Heart right ventricle (tissue), 16 donors: ENCODE results near the gene PTGES3L. TPM values are rescaled to one million over a fixed set of nuclear protein-coding genes. Genes with fewer than 3 reads are reported as not detected.

Source experiments
- ATAC-seq, 8 donors: fragments of 200-7000 bp; cut with Tn5 transposase; one replicate each; pipeline ENCODE4 v1.9.1; 2020; ENCODE audit warnings: mild to moderate bottlenecking in 8 of 8, moderate library complexity in 8 of 8, moderate number of reproducible peaks in 1 of 8
- DNase-seq, 2 donors: peaks; one replicate each; pipeline ENCODE4 v3.0.0-alpha.2; 2020
- H3K27ac ChIP-seq, 10 donors: fragments of 200-600 bp; sonication (generic) in 2 of 10; one replicate each; pipeline versions ENCODE4 v1.5.0 to v1.8.0; 2020 to 2022; ENCODE audit warnings: mild to moderate bottlenecking in 3 of 10
- H3K27me3 ChIP-seq, 7 donors: fragments of 200-600 bp; one replicate each; pipeline ENCODE4 v1.8.0; 2021 to 2022; ENCODE audit warnings: mild to moderate bottlenecking in 2 of 7
- H3K36me3 ChIP-seq, 9 donors: fragments of 200-600 bp; sonication (generic) in 1 of 9; one replicate each; pipeline versions ENCODE4 v1.5.0 to v1.8.0; 2020 to 2022; ENCODE audit warnings: mild to moderate bottlenecking in 2 of 9
- H3K4me1 ChIP-seq, 9 donors: fragments of 200-600 bp; sonication (generic) in 1 of 9; one replicate each; pipeline versions ENCODE4 v1.5.0 to v1.8.0; 2020 to 2022; ENCODE audit warnings: mild to moderate bottlenecking in 4 of 9
- H3K4me3 ChIP-seq, 10 donors: fragments of 200-600 bp; sonication (generic) in 2 of 10; one replicate each; pipeline versions ENCODE4 v1.5.0 to v1.8.0; 2020 to 2022; ENCODE audit warnings: mild to moderate bottlenecking in 7 of 10, moderate library complexity in 2 of 10
- H3K9me3 ChIP-seq, 11 donors: fragments of 200-600 bp in 10 of 11; sonication (generic) in 2 of 11; one replicate each; pipeline versions ENCODE4 v1.5.0 to v1.8.0; 2013 to 2022; ENCODE audit warnings: mild to moderate bottlenecking in 2 of 11, control low read depth in 1 of 11, moderate library complexity in 1 of 11
- CTCF ChIP-seq, 9 donors: fragments of 200-600 bp; sonication (generic) in 2 of 9; IDR thresholded peaks; one replicate each; pipeline versions ENCODE4 v1.5.0 to v1.8.0; 2021 to 2022; ENCODE audit warnings: antibody characterized with exemption in 9 of 9, mild to moderate bottlenecking in 5 of 9, moderate library complexity in 1 of 9
- WGBS, 2 donors: extraction: QIAGEN DNeasy Blood & Tissue Kit; methylation state at CpG; one replicate each; pipeline ENCODE4 v1.1.7; 2013; ENCODE audit warnings: inconsistent platforms in 1 of 2; 5-methylcytosine and 5-hydroxymethylcytosine counted together
- intact Hi-C, 10 donors: fragments of 100-400 bp; cut with DNase I; formaldehyde crosslinking; loops; one replicate each; pipeline versions ENCODE4 v1.11.1 to v1.14.2; 2022
- polyA plus RNA-seq, 2 donors: library from polyadenylated mRNA; stranded (reverse); fragments of 200-250 nt; gene quantifications; one replicate each; pipeline ENCODE4 v1.2.3, GENCODE V29; 2013
- total RNA-seq, 10 donors: library from RNA; stranded (reverse); fragmentation: NEBNext Ultra II Directional in 3 of 10; extraction: Animal tissue kit (Norgen Biotek cat#: 25700) in 3 of 10; gene quantifications; one replicate each; pipeline versions ENCODE4 v1.2.1 to v1.2.4, GENCODE V29; 2021 to 2023
- donor health status: Arrhythmogenic right ventricular cardiomyopathy.
- donor health status: ischemic (EF 13 %, LVEDD 7.1; RV severe dilation, severe dysfunction).
- donor health status: healthy with polysubstance abuse.
- donor health status: DM: no; HTN: yes; CAD: no.
- donor health status: DM: no; HTN: no; CAD: no.
- donor health status: ischemic (EF 25% LVEDD 6.9; RV normal size, moderate dysfunction).
- donor health status: ischemic (EF 25% LVEDD 5.7; RV mildly dilated, moderate dysfunction).
- donor health status: healthy.
- donor health status: DM: yes; HTN: yes; CAD: no.
- donor health status: Ischemic cardiomyopathy.
- donor health status: ischemic (EF 35%, LVEDD 5.7; RV mildly dilated, moderate dysfunction).
- donor health status: nonischemic (EF 11% LVEDD 7.7; RV severe dilation, severe dysfunction).
- donor health status: DM: yes; HTN: yes; CAD: no.
- donor health status: PGD.
- donor health status: ischemic (EF 29% LVEDD 5.4; RV normal size, mild dysfunction).
- donor health status: nonischemic (EF 23%, LVEDD 6.1; RV moderate dilation, normal function).

Gene PTGES3L
- total and polyA plus RNA-seq, 12 donors, result 33.9 to 58.8 (median 40.5) TPM

DNA sequence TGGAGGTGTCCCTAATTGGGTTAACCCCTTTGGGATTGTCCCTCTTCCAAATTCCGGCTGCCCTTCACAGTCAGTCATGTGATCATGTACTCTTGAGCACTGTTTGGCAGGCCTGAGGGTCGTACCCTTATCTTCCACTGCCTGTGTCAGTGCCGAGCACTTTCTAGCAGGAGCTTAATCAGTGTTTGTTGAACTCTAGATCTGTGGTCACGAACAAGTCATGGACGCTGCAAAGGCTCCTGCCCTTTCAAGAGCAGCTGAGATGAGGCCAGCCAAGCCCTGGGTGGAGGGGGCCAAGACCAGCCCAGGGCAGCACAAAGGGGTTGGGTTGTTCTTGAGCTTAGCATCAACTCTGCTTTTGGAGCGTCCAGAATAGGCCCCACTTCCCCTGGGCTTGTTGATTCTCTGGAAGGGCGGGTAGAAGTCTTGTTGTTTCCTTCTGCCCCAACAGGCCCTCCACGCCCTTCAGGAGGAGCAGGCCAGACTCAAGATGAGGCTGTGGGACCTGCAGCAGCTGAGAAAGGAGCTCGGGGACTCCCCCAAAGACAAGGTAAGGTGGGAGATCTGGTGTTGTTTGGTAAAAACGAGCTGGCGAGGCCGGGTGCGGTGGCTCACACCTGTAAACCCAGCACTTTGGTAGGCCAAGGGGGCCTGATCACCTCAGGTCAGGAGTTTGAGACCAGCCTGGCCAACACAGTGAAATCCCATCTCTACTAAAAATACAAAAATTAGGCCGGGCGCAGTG is 32.0 kb upstream of the PTGES3L start:
- ATAC-seq, result peak in 2 of 8 donors; percentile 21 to 45
- TF ChIP-seq CTCF (IDR thresholded peaks at IDR 0.05), result no peak
- WGBS, 2 donors, result 71% methylated on average over 15 of the region's 15 CpGs
- H3K27ac ChIP-seq, result peak overlapping the region in 7 of 10 donors; percentile 38 to 59 (median 47)
- H3K36me3 ChIP-seq, result peaks cover 0 to 64% (median 4%) of the 10 kb centered on the region in 9 donors
- H3K4me1 ChIP-seq, result peaks cover 22 to 97% (median 80%) of the 10 kb centered on the region in 9 donors
- no peak overlapping the region for H3K4me3 ChIP-seq
- intact Hi-C loops, result no loop called here
- no peak for DNase-seq
- H3K27me3 ChIP-seq, result no peaks in the 10 kb centered on the region
- no peaks in the 10 kb centered on the region for H3K9me3 ChIP-seq

GRCh38 chr17:43010667-43011308 is 30.9 kb upstream of the PTGES3L start:
- Histone ChIP-seq H3K4me3 (no peak overlapping the region), H3K27ac (peak overlapping the region in 6 of 10 donors; percentile 7 to 59 (median 46)), H3K4me1 (peaks cover 13 to 93% (median 78%) of the 10 kb centered on the region in 9 donors), H3K9me3 (no peaks in the 10 kb centered on the region), H3K27me3 (no peaks in the 10 kb centered on the region), H3K36me3 (peaks cover 0 to 54% (median 3%) of the 10 kb centered on the region in 9 donors)
- intact Hi-C loops, result no loop called here
- WGBS, 2 donors, result 87 to 93% methylated on average over 5 of the region's 5 CpGs
- no peak for DNase-seq
- ATAC-seq, result no peak
- no peak for TF ChIP-seq CTCF (IDR thresholded peaks at IDR 0.05)

- intact Hi-C loops, result no loop called here
- Histone ChIP-seq H3K4me3 (peak within 1 kb of the TSS; percentile 43 to 83 (median 63)), H3K27me3 (no peaks in the 10 kb centered on the region), H3K9me3 (no peaks in the 10 kb centered on the region), H3K36me3 (peaks cover 0 to 46% (median 17%) of the 10 kb centered on the region in 9 donors), H3K4me1 (peaks cover 4 to 59% (median 45%) of the 10 kb centered on the region in 9 donors), H3K27ac (peak within 1 kb of the TSS; percentile 68 to 96 (median 91))
- WGBS, 2 donors, result 32 to 38% methylated on average over 18 of the region's 18 CpGs
- DNase-seq (peak; percentile 82 to 89), ATAC-seq (peak; percentile 72 to 95 (median 91))
- peak in 8 of 9 donors; percentile 34 to 73 (median 56) for TF ChIP-seq CTCF (IDR thresholded peaks at IDR 0.05)
Measured at GRCh38 chr17:43006639-43007551, 27.0 kb upstream of the PTGES3L start, which contains the start of gene IFI35. Gene IFI35, plus strand, starts transcription at chr17:43006784. Its CDS starts 164 bp downstream, at chr17:43006948.
